A549 (cell line): ENCODE data around the gene GLP2R.

Experiments used
- CTCF ChIP-seq: fragments of >200 bp; sonication (Bioruptor Twin); formaldehyde crosslinking; IDR thresholded peaks from 3 replicates; pipeline ENCODE4 v1.5.1; 2016
- EP300 ChIP-seq, 2 experiments: fragments of >200 bp; sonication (Bioruptor Twin); formaldehyde crosslinking; IDR thresholded peaks; 2 replicates in 1 of 2; 3 replicates in 1 of 2; pipeline ENCODE4 v1.6.1; 2016 to 2017
- MAX ChIP-seq: IDR thresholded peaks from 2 replicates; pipeline ENCODE4 v1.6.1; 2012
- POLR2A ChIP-seq: IDR thresholded peaks from 2 replicates; pipeline ENCODE4 v1.6.1; 2012; ENCODE audit warnings: mild to moderate bottlenecking, low read length
- RAD21 ChIP-seq, 2 experiments: fragments of >200 bp in 1 of 2; sonication (Bioruptor Twin) in 1 of 2; formaldehyde crosslinking in 1 of 2; IDR thresholded peaks in 1 of 2; conservative IDR thresholded peaks in 1 of 2; 2 replicates in 1 of 2; 3 replicates in 1 of 2; pipeline ENCODE4 v1.6.1; 2012 to 2018; ENCODE audit warnings: inconsistent platforms in 1 of 2
- SREBF2 ChIP-seq: fragments of 450-650 bp; IDR thresholded peaks from 2 replicates; pipeline ENCODE4 v1.6.1; 2014; ENCODE audit warnings: mild to moderate bottlenecking, moderate library complexity
- USF2 ChIP-seq: fragments of 450-650 bp; IDR thresholded peaks from 2 replicates; pipeline ENCODE4 v1.6.1; 2014; ENCODE audit warnings: antibody characterized with exemption

- TF ChIP-seq CTCF (no peak), POLR2A (no peak), USF2 (no peak), MAX (no peak), RAD21 (conservative IDR thresholded peaks at IDR 0.05 in 1 of 2, IDR thresholded peaks at IDR 0.05 in 1 of 2) (no peak), EP300 (IDR thresholded peaks at IDR 0.05) (no peak), SREBF2 (no peak)
Observed at GRCh38 chr17:9854255-9854654, 28.5 kb downstream of the GLP2R start.
